Measurements from ENCODE around the gene SENP6. TPM values are rescaled to one million over a fixed set of nuclear protein-coding genes. Genes with fewer than 3 reads are reported as not detected.
A peak's percentile ranks its signal among the peaks of the same experiment; 100 is the strongest.

SENP6 gene
- total and polyA plus RNA-seq, 2 experiments from 2014 or later: 43.1 to 50.8 TPM

- no peak for DNase-seq
- 91 to 97% methylated on average over 3 of the region's 3 CpGs for whole genome bisulfite sequencing, 2 experiments (ENCODE audit: low coverage in 1 of 2, low lambda C conversion rate in 2 of 2, missing lambda C conversion rate in 2 of 2)
- Histone ChIP-seq H3K4me2 (ENCODE audit: unreplicated experiment) (no peak overlapping the region), H3K4me3 (no peak overlapping the region), H3K9me2 (ENCODE audit: insufficient read depth) (no peaks in the 10 kb centered on the region), H3F3A (ENCODE audit: insufficient read depth) (peaks cover 38% of the 10 kb centered on the region), H3K4me1 (ENCODE audit: insufficient read depth) (peaks cover 51% of the 10 kb centered on the region), H3K27me3 (replicated peaks; ENCODE audit: insufficient read depth) (no peaks in the 10 kb centered on the region), H3K36me3 (ENCODE audit: low read depth) (no peaks in the 10 kb centered on the region), H3K9me3 (ENCODE audit: low read depth) (no peaks in the 10 kb centered on the region), H3K9ac (no peak overlapping the region), H4K20me1 (ENCODE audit: insufficient read depth) (peaks cover 53% of the 10 kb centered on the region), H3K27ac (peak overlapping the region; percentile 35), H3K79me2 (ENCODE audit: insufficient read depth) (peaks cover 100% of the 10 kb centered on the region), H2AFZ (no peak overlapping the region)
- in situ Hi-C loops (cut with MboI): no loop called here
- TF ChIP-seq EZH2phosphoT487 (IDR thresholded peaks at IDR 0.05; ENCODE audit: insufficient read depth, low read depth) (no peak), EZH2 (IDR thresholded peaks at IDR 0.05; ENCODE audit: insufficient read depth, poor library complexity, severe bottlenecking) (no peak)
Observed at GRCh38 chr6:75612434-75612833, 10.8 kb downstream of the SENP6 start.

DNA sequence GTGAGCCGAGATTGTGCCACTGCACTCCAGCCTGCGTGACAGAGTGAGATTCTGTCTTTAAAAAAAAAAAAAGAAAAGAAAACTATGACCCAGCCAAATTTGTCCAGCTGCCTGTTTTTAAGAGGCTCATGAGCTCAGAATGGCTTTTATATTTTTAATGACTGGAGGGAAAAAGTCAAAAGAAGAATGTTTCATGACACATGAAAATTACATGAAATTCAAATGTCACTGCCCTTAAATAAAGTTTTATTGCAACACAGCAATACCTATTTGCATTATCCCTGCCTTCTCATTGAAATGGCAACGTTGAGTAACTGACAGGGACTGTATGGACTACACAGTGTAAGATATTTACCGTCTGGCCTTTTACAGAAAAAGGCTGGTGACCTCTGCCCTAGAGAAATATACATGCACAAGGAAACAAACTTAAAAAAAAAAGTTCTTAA, 11.4 kb downstream of the SENP6 start:
- peak; percentile 31 for DNase-seq
- TF ChIP-seq EZH2 (IDR thresholded peaks at IDR 0.05; ENCODE audit: insufficient read depth, poor library complexity, severe bottlenecking) (no peak), EZH2phosphoT487 (IDR thresholded peaks at IDR 0.05; ENCODE audit: insufficient read depth, low read depth) (no peak)
- peak overlapping the region; percentile 35; the same call in 1 of the 2 replicates for H3K27ac ChIP-seq
- no peaks in the 10 kb centered on the region for H3K9me3 ChIP-seq (ENCODE audit: low read depth)
- H3K27me3 ChIP-seq (replicated peaks; ENCODE audit: insufficient read depth): no peaks in the 10 kb centered on the region
- no peak overlapping the region for H2AFZ ChIP-seq
- H3K4me1 ChIP-seq (ENCODE audit: insufficient read depth): peaks cover 51% of the 10 kb centered on the region
- no peak overlapping the region for H3K9ac ChIP-seq
- WGBS, 2 experiments (ENCODE audit: low coverage in 1 of 2, low lambda C conversion rate in 2 of 2, missing lambda C conversion rate in 2 of 2): 37 to 41% methylated on average over 4 of the region's 4 CpGs
- in situ Hi-C loops (cut with MboI): no loop called here
- H3K36me3 ChIP-seq (ENCODE audit: low read depth): no peaks in the 10 kb centered on the region
- no peaks in the 10 kb centered on the region for H3K9me2 ChIP-seq (ENCODE audit: insufficient read depth)
- H3K4me2 ChIP-seq (ENCODE audit: unreplicated experiment): peak overlapping the region; percentile 19
- peaks cover 58% of the 10 kb centered on the region for H4K20me1 ChIP-seq (ENCODE audit: insufficient read depth)
- peaks cover 100% of the 10 kb centered on the region for H3K79me2 ChIP-seq (ENCODE audit: insufficient read depth)
- no peak overlapping the region for H3K4me3 ChIP-seq
- peaks cover 38% of the 10 kb centered on the region for H3F3A ChIP-seq (ENCODE audit: insufficient read depth)

GRCh38 chr6:75618437-75618836, 16.8 kb downstream of the SENP6 start:
- no peaks in the 10 kb centered on the region for H3K9me2 ChIP-seq (ENCODE audit: insufficient read depth)
- peaks cover 12% of the 10 kb centered on the region for H3K4me1 ChIP-seq (ENCODE audit: insufficient read depth)
- no peaks in the 10 kb centered on the region for H3K9me3 ChIP-seq (ENCODE audit: low read depth)
- H3K27ac ChIP-seq: no peak overlapping the region
- no peak overlapping the region for H3K9ac ChIP-seq
- no peak overlapping the region for H3K4me2 ChIP-seq (ENCODE audit: unreplicated experiment)
- H3K36me3 ChIP-seq (ENCODE audit: low read depth): 0 out of 2 replicates have a peak, but pooled peaks cover 6% of the 10 kb centered on the region
- no peaks in the 10 kb centered on the region for H3K27me3 ChIP-seq (replicated peaks; ENCODE audit: insufficient read depth)
- WGBS, 2 experiments (ENCODE audit: low coverage in 1 of 2, low lambda C conversion rate in 2 of 2, missing lambda C conversion rate in 2 of 2): 94 to 100% methylated on average over 1 of the region's 1 CpG
- H3F3A ChIP-seq (ENCODE audit: insufficient read depth): no peaks in the 10 kb centered on the region
- peaks cover 100% of the 10 kb centered on the region for H3K79me2 ChIP-seq (ENCODE audit: insufficient read depth)
- no peak for TF ChIP-seq EZH2 (IDR thresholded peaks at IDR 0.05; ENCODE audit: insufficient read depth, poor library complexity, severe bottlenecking)
- no peak for TF ChIP-seq EZH2phosphoT487 (IDR thresholded peaks at IDR 0.05; ENCODE audit: insufficient read depth, low read depth)
- in situ Hi-C loops (cut with MboI): no loop called here
- H2AFZ ChIP-seq: no peak overlapping the region
- DNase-seq: no peak
- no peak overlapping the region for H3K4me3 ChIP-seq
- peaks cover 34% of the 10 kb centered on the region for H4K20me1 ChIP-seq (ENCODE audit: insufficient read depth)

DNA sequence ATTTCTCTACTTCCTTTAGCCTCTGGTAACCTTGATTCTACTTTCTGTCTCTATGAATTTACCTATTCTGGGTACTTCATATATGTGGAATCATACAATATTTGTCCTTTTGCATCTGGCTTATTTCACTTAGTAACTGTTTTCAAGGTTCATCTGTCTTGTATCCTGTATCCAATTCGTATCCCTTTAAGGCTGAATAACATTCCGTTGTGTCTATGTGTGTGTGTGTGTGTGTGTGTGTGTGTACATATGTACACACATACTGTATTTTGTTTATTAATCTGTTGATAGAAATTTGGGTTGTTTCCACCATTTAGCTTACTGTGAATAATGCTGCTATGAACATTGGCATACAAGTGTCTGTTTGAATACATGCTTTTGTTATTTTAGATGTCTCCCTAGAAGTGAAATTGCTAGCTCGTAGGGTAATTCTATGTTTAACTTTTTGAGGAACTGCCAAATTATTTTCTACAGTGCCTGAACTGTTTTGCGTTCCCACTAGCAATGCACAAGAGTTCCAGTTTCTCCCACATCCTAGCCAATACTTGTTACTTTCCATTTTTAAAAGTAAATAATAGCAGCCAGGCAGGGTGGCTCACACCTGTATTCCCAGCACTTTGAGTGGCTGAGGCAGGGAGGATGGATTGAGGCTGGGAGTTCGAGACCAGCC, 17.7 kb downstream of the SENP6 start:
- H3K4me2 ChIP-seq (ENCODE audit: unreplicated experiment): no peak overlapping the region
- no peak overlapping the region for H2AFZ ChIP-seq
- no peak for TF ChIP-seq EZH2phosphoT487 (IDR thresholded peaks at IDR 0.05; ENCODE audit: insufficient read depth, low read depth)
- TF ChIP-seq EZH2 (IDR thresholded peaks at IDR 0.05; ENCODE audit: insufficient read depth, poor library complexity, severe bottlenecking): no peak
- 44 to 50% methylated on average over 5 of the region's 5 CpGs for WGBS, 2 experiments (ENCODE audit: low coverage in 1 of 2, low lambda C conversion rate in 2 of 2, missing lambda C conversion rate in 2 of 2)
- peaks cover 11% of the 10 kb centered on the region; the same call in 1 of the 2 replicates for H3K36me3 ChIP-seq (ENCODE audit: low read depth)
- peaks cover 7% of the 10 kb centered on the region; the same call in 1 of the 2 replicates for H3K4me1 ChIP-seq (ENCODE audit: insufficient read depth)
- H3F3A ChIP-seq (ENCODE audit: insufficient read depth): no peaks in the 10 kb centered on the region
- H3K9me2 ChIP-seq (ENCODE audit: insufficient read depth): no peaks in the 10 kb centered on the region
- no peak overlapping the region for H3K4me3 ChIP-seq
- H3K9ac ChIP-seq: no peak overlapping the region
- H3K27ac ChIP-seq: no peak overlapping the region
- no peaks in the 10 kb centered on the region for H3K9me3 ChIP-seq (ENCODE audit: low read depth)
- peaks cover 29% of the 10 kb centered on the region for H4K20me1 ChIP-seq (ENCODE audit: insufficient read depth)
- in situ Hi-C loops (cut with MboI): no loop called here
- DNase-seq: no peak
- H3K27me3 ChIP-seq (replicated peaks; ENCODE audit: insufficient read depth): no peaks in the 10 kb centered on the region
- peaks cover 100% of the 10 kb centered on the region for H3K79me2 ChIP-seq (ENCODE audit: insufficient read depth)
